NT2/D1 (cell line): Measurements from ENCODE around the gene LPIN2.

Experiments
- SUZ12 ChIP-seq: IDR thresholded peaks from 2 replicates; pipeline ENCODE4 v1.6.1; 2011; ENCODE audit not compliant: insufficient read length, insufficient read depth; ENCODE audit errors: extremely low read depth
- YY1 ChIP-seq: IDR thresholded peaks from 2 replicates; pipeline ENCODE4 v1.6.1; 2011; ENCODE audit not compliant: insufficient read length, insufficient read depth
- ZNF274 ChIP-seq: IDR thresholded peaks from 2 replicates; pipeline ENCODE4 v1.6.1; 2011; ENCODE audit warnings: mild to moderate bottlenecking, low read depth, low read length

DNA sequence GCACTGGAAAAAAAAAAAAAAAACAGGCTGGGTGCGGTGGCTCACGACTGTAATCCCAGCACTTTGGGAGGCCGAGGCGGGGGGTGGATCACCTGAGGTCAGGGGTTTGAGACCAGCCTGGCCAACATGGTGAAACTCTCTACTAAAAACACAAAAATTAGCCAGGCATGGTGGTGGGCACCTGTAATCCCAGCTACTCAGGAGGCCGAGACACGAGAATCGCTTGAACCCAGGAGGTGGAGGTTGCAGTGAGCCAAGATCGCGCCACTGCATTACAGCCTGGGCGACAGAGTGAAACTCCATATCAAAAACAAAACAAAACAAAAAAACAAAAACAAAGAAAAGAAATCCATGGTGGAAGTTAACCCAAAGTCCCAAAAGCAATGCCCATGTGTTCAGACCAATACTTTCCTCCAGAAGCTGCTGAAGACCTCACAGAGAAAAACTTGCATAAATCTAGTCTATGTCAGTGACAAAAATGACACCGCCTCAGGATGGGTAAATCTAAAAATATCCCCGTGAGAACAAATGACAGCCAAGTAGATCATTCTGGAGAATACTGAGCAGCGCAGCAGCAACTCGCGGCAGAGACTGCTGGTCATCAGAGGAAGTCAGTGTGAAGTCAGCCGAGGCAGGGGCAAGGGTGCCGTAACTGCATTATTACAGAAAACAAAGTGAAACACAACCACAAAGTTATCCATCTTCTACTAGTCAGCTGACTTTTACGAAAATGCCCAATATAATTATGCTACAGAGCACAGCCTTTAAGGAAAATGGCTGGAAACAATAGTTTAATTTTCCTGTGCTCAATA, 41.0 kb downstream of the LPIN2 start:
- TF ChIP-seq YY1 (no peak), SUZ12 (no peak), ZNF274 (no peak)
